Measurements from ENCODE around the gene LPAR1. TPM values are rescaled to one million over a fixed set of nuclear protein-coding genes. Genes with fewer than 3 reads are reported as not detected.

The LPAR1 gene
- total and polyA plus RNA-seq, 9 of the 15 experiments (the other 6 are each of a cell fraction or from before 2014, with no cell fraction given): 0.13 TPM; not detected in 8

DNA sequence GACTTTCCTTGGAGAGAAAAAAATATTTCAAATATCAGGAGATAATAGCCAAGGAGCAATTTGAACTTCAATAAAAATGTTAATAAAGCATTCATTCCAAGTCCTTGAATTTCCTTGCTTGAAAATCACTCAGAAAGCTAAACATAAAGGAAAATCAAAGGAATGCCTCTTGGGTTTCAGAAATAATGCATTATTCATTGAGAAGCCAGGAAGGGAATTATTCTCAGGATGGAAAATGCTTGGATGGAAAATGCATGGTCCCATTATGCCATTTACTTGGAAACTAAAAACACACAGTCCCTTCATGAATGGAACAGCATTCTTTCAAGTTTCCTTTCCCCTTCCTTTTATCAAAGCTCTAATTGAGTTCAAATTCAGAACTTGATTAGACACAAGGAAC, 160.9 kb downstream of the LPAR1 start:
- Histone ChIP-seq H3K4me1 (replicated peaks in 1 of 2; ENCODE audit: control insufficient read depth in 2 of 2, insufficient read depth in 2 of 2, low read length in 2 of 2) (no peaks in the 10 kb centered on the region), H3K27ac (ENCODE audit: extremely low read depth, low read depth, low read length) (no peak overlapping the region), H3K36me3 (ENCODE audit: control insufficient read depth, insufficient read depth, low read length) (no peaks in the 10 kb centered on the region), H3K9ac (ENCODE audit: insufficient read depth in 1 of 2, low read depth in 2 of 2, low read length in 2 of 2) (no peak overlapping the region), H3K79me2 (ENCODE audit: control insufficient read depth, insufficient read depth, low read length) (no peaks in the 10 kb centered on the region), H2AFZ (ENCODE audit: low read depth, low read length) (no peak overlapping the region), H3K9me1 (ENCODE audit: control insufficient read depth, insufficient read depth, low read length) (no peaks in the 10 kb centered on the region), H3K4me2 (ENCODE audit: insufficient read depth, low read length) (no peak overlapping the region), H3K9me3 (replicated peaks; ENCODE audit: control insufficient read depth, insufficient read depth, low read depth, low read length) (no peaks in the 10 kb centered on the region), H4K20me1 (replicated peaks; ENCODE audit: control insufficient read depth, insufficient read depth, low read length) (no peaks in the 10 kb centered on the region), H3K27me3 (ENCODE audit: control insufficient read depth in 2 of 2, insufficient read depth in 2 of 2, low read length in 2 of 2) (no peaks in the 10 kb centered on the region), H3K4me3 (no peak overlapping the region)
- no TSS peak for BruUV-seq (replicated peaks)
- ChIA-PET POLR2A (no interaction called here), CTCF (ENCODE audit: low intra/inter-chr PET ratio) (no interaction called here)
- in situ Hi-C loops (cut with MboI) (no loop called here), intact Hi-C loops (cut with micrococcal nuclease) (no loop called here)
- no peak for FAIRE-seq
- ATAC-seq: no peak
- DNase-seq (ENCODE audit: extremely low read depth in 1 of 4, low spot score in 3 of 4): no peak
- TF ChIP-seq, protein P1, sequence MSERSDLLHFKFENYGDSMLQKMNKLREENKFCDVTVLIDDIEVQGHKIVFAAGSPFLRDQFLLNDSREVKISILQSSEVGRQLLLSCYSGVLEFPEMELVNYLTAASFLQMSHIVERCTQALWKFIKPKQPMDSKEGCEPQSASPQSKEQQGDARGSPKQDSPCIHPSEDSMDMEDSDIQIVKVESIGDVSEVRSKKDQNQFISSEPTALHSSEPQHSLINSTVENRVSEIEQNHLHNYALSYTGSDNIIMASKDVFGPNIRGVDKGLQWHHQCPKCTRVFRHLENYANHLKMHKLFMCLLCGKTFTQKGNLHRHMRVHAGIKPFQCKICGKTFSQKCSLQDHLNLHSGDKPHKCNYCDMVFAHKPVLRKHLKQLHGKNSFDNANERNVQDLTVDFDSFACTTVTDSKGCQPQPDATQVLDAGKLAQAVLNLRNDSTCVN (CRISPR knock-in tag; IDR thresholded peaks at IDR 0.05): no peak
- TF ChIP-seq MAFF (IDR thresholded peaks at IDR 0.05; ENCODE audit: low read length) (no peak), CBX8 (IDR thresholded peaks at IDR 0.05; ENCODE audit: borderline replicate concordance, extremely low read depth, low read depth, low read length, poor library complexity, severe bottlenecking) (no peak), ZNF707 (CRISPR knock-in tag; conservative IDR thresholded peaks at IDR 0.05) (no peak), NONO (IDR thresholded peaks at IDR 0.05; ENCODE audit: low read depth in 2 of 2, low read length in 1 of 2) (no peak), CREB3L1 (IDR thresholded peaks at IDR 0.05; ENCODE audit: borderline replicate concordance, low read depth) (no peak), DMBX1 (CRISPR knock-in tag; IDR thresholded peaks at IDR 0.05; ENCODE audit: borderline replicate concordance) (no peak), ZNF584 (CRISPR knock-in tag; IDR thresholded peaks at IDR 0.05; ENCODE audit: low read depth) (no peak), FOXP4 (CRISPR knock-in tag; IDR thresholded peaks at IDR 0.05; ENCODE audit: borderline replicate concordance) (no peak), RBM39 (optimal IDR thresholded peaks at IDR 0.05; ENCODE audit: low read depth, low read length) (no peak), SP2 (IDR thresholded peaks at IDR 0.05; ENCODE audit: extremely low read depth, low read depth, low read length, poor library complexity, severe bottlenecking) (no peak), PHF20 (IDR thresholded peaks at IDR 0.05; ENCODE audit: partially characterized antibody) (no peak)
- TF ChIP-seq, protein P2, sequence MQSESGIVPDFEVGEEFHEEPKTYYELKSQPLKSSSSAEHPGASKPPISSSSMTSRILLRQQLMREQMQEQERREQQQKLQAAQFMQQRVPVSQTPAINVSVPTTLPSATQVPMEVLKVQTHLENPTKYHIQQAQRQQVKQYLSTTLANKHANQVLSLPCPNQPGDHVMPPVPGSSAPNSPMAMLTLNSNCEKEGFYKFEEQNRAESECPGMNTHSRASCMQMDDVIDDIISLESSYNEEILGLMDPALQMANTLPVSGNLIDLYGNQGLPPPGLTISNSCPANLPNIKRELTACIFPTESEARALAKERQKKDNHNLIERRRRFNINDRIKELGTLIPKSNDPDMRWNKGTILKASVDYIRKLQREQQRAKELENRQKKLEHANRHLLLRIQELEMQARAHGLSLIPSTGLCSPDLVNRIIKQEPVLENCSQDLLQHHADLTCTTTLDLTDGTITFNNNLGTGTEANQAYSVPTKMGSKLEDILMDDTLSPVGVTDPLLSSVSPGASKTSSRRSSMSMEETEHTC (IDR thresholded peaks at IDR 0.05): no peak

Data from K562 (cell line).